Measurements from ENCODE around the gene SLC46A2.
A peak's percentile ranks its signal among the peaks of the same experiment; 100 is the strongest.

SLC46A2 gene

GRCh38 chr9:112884101-112884500 is 6.6 kb downstream of the SLC46A2 start:
- Histone ChIP-seq H3K79me1 (replicated peaks; ENCODE audit: low read length, poor library complexity, severe bottlenecking) (no peaks in the 10 kb centered on the region), H3K27ac (ENCODE audit: low read length, poor library complexity, severe bottlenecking) (peak overlapping the region; percentile 25), H2BK12ac (ENCODE audit: low read length in 2 of 2) (no peak overlapping the region), H2AK5ac (ENCODE audit: low read length, severe bottlenecking) (no peak overlapping the region), H3K36me3 (ENCODE audit: control insufficient read depth in 1 of 2, insufficient read depth in 2 of 2, low read depth in 1 of 2, low read length in 2 of 2) (peaks cover 3 to 12% of the 10 kb centered on the region in 2 experiments), H2BK15ac (ENCODE audit: low read depth, poor library complexity, severe bottlenecking) (no peak overlapping the region), H3K23ac (ENCODE audit: low read length in 2 of 2) (no peak overlapping the region), H3K4me3 (ENCODE audit: insufficient read depth in 1 of 2, low read depth in 1 of 2, low read length in 2 of 2) (no peak overlapping the region), H3K9ac (ENCODE audit: low read length) (no peak overlapping the region), H2AFZ (ENCODE audit: low read depth, low read length) (no peak overlapping the region), H3K4ac (ENCODE audit: low read depth in 1 of 2, low read length in 2 of 2) (no peak overlapping the region), H4K91ac (ENCODE audit: low read length) (no peak overlapping the region), H3K4me2 (ENCODE audit: low read length, poor library complexity, severe bottlenecking) (no peak overlapping the region), H2BK120ac (ENCODE audit: low read depth, low read length) (no peak overlapping the region), H3K4me1 (ENCODE audit: control insufficient read depth, insufficient read depth, low read depth, low read length) (peaks cover 8% of the 10 kb centered on the region), H3K14ac (ENCODE audit: low read length in 2 of 2) (no peak overlapping the region), H3K27me3 (ENCODE audit: control insufficient read depth in 1 of 2, insufficient read depth in 1 of 2, low read length in 2 of 2) (peaks cover 1 to 2% of the 10 kb centered on the region in 2 experiments), H2BK5ac (ENCODE audit: low read depth, low read length, poor library complexity, severe bottlenecking) (no peak overlapping the region), H3K9me3 (ENCODE audit: control insufficient read depth, low read length) (no peaks in the 10 kb centered on the region), H3K18ac (ENCODE audit: low read depth in 1 of 2, low read length in 2 of 2) (no peak overlapping the region), H4K8ac (ENCODE audit: low read length) (no peak overlapping the region)
- WGBS = 59% methylated on average over 6 of the region's 6 CpGs
- peak; percentile 40 for DNase-seq

GRCh38 chr9:112881331-112881730 is 9.3 kb downstream of the SLC46A2 start:
- Histone ChIP-seq H2BK120ac (ENCODE audit: low read depth, low read length) (no peak overlapping the region), H2BK15ac (ENCODE audit: low read depth, poor library complexity, severe bottlenecking) (no peak overlapping the region), H3K27ac (ENCODE audit: low read length, poor library complexity, severe bottlenecking) (no peak overlapping the region), H3K4ac (ENCODE audit: low read depth in 1 of 2, low read length in 2 of 2) (no peak overlapping the region), H3K79me1 (replicated peaks; ENCODE audit: low read length, poor library complexity, severe bottlenecking) (no peaks in the 10 kb centered on the region), H3K9me3 (ENCODE audit: control insufficient read depth, low read length) (no peaks in the 10 kb centered on the region), H3K4me1 (ENCODE audit: control insufficient read depth, insufficient read depth, low read depth, low read length) (peaks cover 8% of the 10 kb centered on the region), H3K27me3 (ENCODE audit: control insufficient read depth in 1 of 2, insufficient read depth in 1 of 2, low read length in 2 of 2) (no peaks in the 10 kb centered on the region), H4K8ac (ENCODE audit: low read length) (no peak overlapping the region), H2BK12ac (ENCODE audit: low read length in 2 of 2) (no peak overlapping the region), H3K36me3 (ENCODE audit: control insufficient read depth in 1 of 2, insufficient read depth in 2 of 2, low read depth in 1 of 2, low read length in 2 of 2) (peaks cover 3 to 28% of the 10 kb centered on the region in 2 experiments), H3K4me2 (ENCODE audit: low read length, poor library complexity, severe bottlenecking) (no peak overlapping the region), H3K23ac (ENCODE audit: low read length in 2 of 2) (peak overlapping the region in 1 of 2 experiments; percentile 34), H3K14ac (ENCODE audit: low read length in 2 of 2) (no peak overlapping the region), H3K9ac (ENCODE audit: low read length) (no peak overlapping the region), H2AFZ (ENCODE audit: low read depth, low read length) (no peak overlapping the region), H3K18ac (ENCODE audit: low read depth in 1 of 2, low read length in 2 of 2) (no peak overlapping the region), H4K91ac (ENCODE audit: low read length) (no peak overlapping the region), H2AK5ac (ENCODE audit: low read length, severe bottlenecking) (no peak overlapping the region), H2BK5ac (ENCODE audit: low read depth, low read length, poor library complexity, severe bottlenecking) (no peak overlapping the region), H3K4me3 (ENCODE audit: insufficient read depth in 1 of 2, low read depth in 1 of 2, low read length in 2 of 2) (no peak overlapping the region)
- peak; percentile 15 for DNase-seq
- 83% methylated on average over 6 of the region's 7 CpGs for WGBS

GRCh38 chr9:112880650-112881049 is 10.0 kb downstream of the SLC46A2 start:
- H2BK120ac ChIP-seq (ENCODE audit: low read depth, low read length) = no peak overlapping the region
- no peak overlapping the region for H3K14ac ChIP-seq (ENCODE audit: low read length in 2 of 2)
- no peak overlapping the region for H3K27ac ChIP-seq (ENCODE audit: low read length, poor library complexity, severe bottlenecking)
- H2AFZ ChIP-seq (ENCODE audit: low read depth, low read length) = no peak overlapping the region
- H2BK12ac ChIP-seq (ENCODE audit: low read length in 2 of 2) = no peak overlapping the region
- peaks cover 3 to 32% of the 10 kb centered on the region in 2 experiments for H3K36me3 ChIP-seq (ENCODE audit: control insufficient read depth in 1 of 2, insufficient read depth in 2 of 2, low read depth in 1 of 2, low read length in 2 of 2)
- no peak for DNase-seq
- H3K4me1 ChIP-seq (ENCODE audit: control insufficient read depth, insufficient read depth, low read depth, low read length) = peaks cover 8% of the 10 kb centered on the region
- no peaks in the 10 kb centered on the region for H3K79me1 ChIP-seq (replicated peaks; ENCODE audit: low read length, poor library complexity, severe bottlenecking)
- H2AK5ac ChIP-seq (ENCODE audit: low read length, severe bottlenecking) = no peak overlapping the region
- H3K4me3 ChIP-seq (ENCODE audit: insufficient read depth in 1 of 2, low read depth in 1 of 2, low read length in 2 of 2) = no peak overlapping the region
- H3K4me2 ChIP-seq (ENCODE audit: low read length, poor library complexity, severe bottlenecking) = no peak overlapping the region
- no peak overlapping the region for H3K23ac ChIP-seq (ENCODE audit: low read length in 2 of 2)
- no peak overlapping the region for H4K8ac ChIP-seq (ENCODE audit: low read length)
- no peak overlapping the region for H3K18ac ChIP-seq (ENCODE audit: low read depth in 1 of 2, low read length in 2 of 2)
- H3K9me3 ChIP-seq (ENCODE audit: control insufficient read depth, low read length) = no peaks in the 10 kb centered on the region
- no peak overlapping the region for H3K4ac ChIP-seq (ENCODE audit: low read depth in 1 of 2, low read length in 2 of 2)
- H2BK5ac ChIP-seq (ENCODE audit: low read depth, low read length, poor library complexity, severe bottlenecking) = no peak overlapping the region
- H3K9ac ChIP-seq (ENCODE audit: low read length) = no peak overlapping the region
- H3K27me3 ChIP-seq (ENCODE audit: control insufficient read depth in 1 of 2, insufficient read depth in 1 of 2, low read length in 2 of 2) = no peaks in the 10 kb centered on the region
- WGBS = 100% methylated on average over 1 of the region's 1 CpG
- no peak overlapping the region for H2BK15ac ChIP-seq (ENCODE audit: low read depth, poor library complexity, severe bottlenecking)
- H4K91ac ChIP-seq (ENCODE audit: low read length) = no peak overlapping the region

GRCh38 chr9:112878752-112879151 is 11.9 kb downstream of the SLC46A2 start:
- no peaks in the 10 kb centered on the region for H3K79me1 ChIP-seq (replicated peaks; ENCODE audit: low read length, poor library complexity, severe bottlenecking)
- 89% methylated on average over 1 of the region's 2 CpGs for WGBS
- no peak overlapping the region for H4K8ac ChIP-seq (ENCODE audit: low read length)
- H3K9ac ChIP-seq (ENCODE audit: low read length) = no peak overlapping the region
- H3K36me3 ChIP-seq (ENCODE audit: control insufficient read depth in 1 of 2, insufficient read depth in 2 of 2, low read depth in 1 of 2, low read length in 2 of 2) = peaks cover 3 to 37% of the 10 kb centered on the region in 2 experiments
- no peak overlapping the region for H3K18ac ChIP-seq (ENCODE audit: low read depth in 1 of 2, low read length in 2 of 2)
- no peak overlapping the region for H2BK12ac ChIP-seq (ENCODE audit: low read length in 2 of 2)
- no peak overlapping the region for H3K27ac ChIP-seq (ENCODE audit: low read length, poor library complexity, severe bottlenecking)
- no peak overlapping the region for H3K14ac ChIP-seq (ENCODE audit: low read length in 2 of 2)
- H3K4ac ChIP-seq (ENCODE audit: low read depth in 1 of 2, low read length in 2 of 2) = no peak overlapping the region
- no peak overlapping the region for H2AFZ ChIP-seq (ENCODE audit: low read depth, low read length)
- H2AK5ac ChIP-seq (ENCODE audit: low read length, severe bottlenecking) = no peak overlapping the region
- no peak overlapping the region for H2BK120ac ChIP-seq (ENCODE audit: low read depth, low read length)
- no peak overlapping the region for H2BK15ac ChIP-seq (ENCODE audit: low read depth, poor library complexity, severe bottlenecking)
- H3K4me3 ChIP-seq (ENCODE audit: insufficient read depth in 1 of 2, low read depth in 1 of 2, low read length in 2 of 2) = no peak overlapping the region
- no peaks in the 10 kb centered on the region for H3K27me3 ChIP-seq (ENCODE audit: control insufficient read depth in 1 of 2, insufficient read depth in 1 of 2, low read length in 2 of 2)
- H2BK5ac ChIP-seq (ENCODE audit: low read depth, low read length, poor library complexity, severe bottlenecking) = no peak overlapping the region
- DNase-seq = no peak
- H4K91ac ChIP-seq (ENCODE audit: low read length) = no peak overlapping the region
- H3K9me3 ChIP-seq (ENCODE audit: control insufficient read depth, low read length) = no peaks in the 10 kb centered on the region
- H3K23ac ChIP-seq (ENCODE audit: low read length in 2 of 2) = no peak overlapping the region
- H3K4me1 ChIP-seq (ENCODE audit: control insufficient read depth, insufficient read depth, low read depth, low read length) = peaks cover 6% of the 10 kb centered on the region
- no peak overlapping the region for H3K4me2 ChIP-seq (ENCODE audit: low read length, poor library complexity, severe bottlenecking)
